HG03095 (cell line): Measurements from ENCODE around the gene RAP2C.
"Not testable (repeated sequence)": the region's sequence is repeated elsewhere in the genome, so short reads cannot be mapped to it uniquely, and the experiment has no call there.

Source experiments
- ATAC-seq: cut with Tn5 transposase; IDR thresholded peaks from one replicate; pipeline ENCODE4 v1.9.1; 2021; ENCODE audit warnings: moderate library complexity; ENCODE audit not compliant: unreplicated experiment

The RAP2C gene

DNA sequence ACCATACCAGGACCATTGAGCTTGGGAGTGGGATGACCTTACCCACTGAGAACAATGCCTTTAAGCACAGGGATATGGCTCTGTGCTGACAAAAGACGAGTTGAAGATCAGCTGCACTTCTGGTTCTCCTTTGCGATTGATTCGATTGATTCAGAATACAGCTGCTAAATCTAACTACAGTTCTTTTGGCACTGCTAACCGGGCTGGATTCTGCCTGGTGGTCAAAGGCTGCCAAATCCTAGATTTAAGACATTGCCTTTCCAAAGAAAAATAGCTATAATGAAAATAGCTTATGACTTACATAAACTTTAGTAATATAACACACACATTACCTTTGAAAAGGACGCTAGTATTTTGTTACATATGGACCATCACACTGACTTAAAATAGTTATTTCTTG lies 18.3 kb downstream of the RAP2C start:
- ATAC-seq = no peak

DNA sequence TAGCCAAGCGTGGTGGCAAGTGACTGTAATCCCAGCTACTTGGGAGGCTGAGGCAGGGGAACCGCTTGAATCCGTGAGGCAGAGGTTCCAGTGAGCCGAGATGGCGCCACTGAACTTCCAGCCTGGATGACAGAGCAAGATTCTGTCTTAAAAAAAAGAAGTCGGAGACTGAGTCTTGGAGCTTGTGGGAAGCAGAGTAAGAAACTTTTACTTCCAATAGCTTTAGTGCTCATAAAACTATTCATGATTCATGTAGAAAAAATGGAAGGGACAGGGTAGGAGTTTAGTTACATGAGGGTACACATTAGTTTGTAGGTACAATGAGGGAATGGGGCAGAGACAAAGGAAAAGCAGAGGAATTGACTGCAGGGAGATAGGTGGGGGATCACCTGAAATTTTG lies 19.3 kb downstream of the RAP2C start:
- ATAC-seq = no peak

DNA sequence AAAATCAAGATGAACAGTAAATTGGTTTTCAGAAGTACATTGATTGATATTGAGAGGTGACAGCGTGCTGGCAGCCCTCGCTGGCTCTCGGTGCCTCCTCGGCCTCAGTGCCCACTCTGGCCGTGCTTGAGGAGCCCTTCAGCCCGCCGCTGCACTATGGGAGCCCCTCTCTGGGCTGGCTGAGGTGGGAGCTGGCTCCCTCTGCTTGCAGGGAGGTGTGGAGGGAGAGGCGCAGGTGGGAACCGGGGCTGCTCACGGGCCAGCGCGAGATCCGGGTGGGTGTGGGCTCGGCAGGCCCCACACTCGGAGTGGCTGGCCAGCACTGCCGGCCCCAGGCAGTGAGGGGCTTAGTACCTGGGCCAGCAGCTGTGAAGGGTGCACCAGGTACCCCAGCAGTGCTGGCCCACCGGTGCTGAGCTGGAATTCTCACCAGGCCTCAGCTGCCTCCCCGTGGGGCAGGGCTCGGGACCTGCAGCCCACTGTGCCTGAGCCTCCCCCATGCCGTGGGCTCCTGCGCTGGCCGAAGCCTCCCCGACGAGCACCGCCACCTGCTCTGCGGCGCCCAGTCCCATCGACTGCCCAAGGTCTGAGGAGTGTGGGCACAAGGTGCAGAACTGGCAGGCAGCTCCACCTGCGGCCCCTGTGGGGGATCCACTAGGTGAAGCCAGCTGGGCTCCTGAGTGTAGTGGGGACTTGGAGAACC lies 25.2 kb downstream of the RAP2C start:
- ATAC-seq = no peak

DNA sequence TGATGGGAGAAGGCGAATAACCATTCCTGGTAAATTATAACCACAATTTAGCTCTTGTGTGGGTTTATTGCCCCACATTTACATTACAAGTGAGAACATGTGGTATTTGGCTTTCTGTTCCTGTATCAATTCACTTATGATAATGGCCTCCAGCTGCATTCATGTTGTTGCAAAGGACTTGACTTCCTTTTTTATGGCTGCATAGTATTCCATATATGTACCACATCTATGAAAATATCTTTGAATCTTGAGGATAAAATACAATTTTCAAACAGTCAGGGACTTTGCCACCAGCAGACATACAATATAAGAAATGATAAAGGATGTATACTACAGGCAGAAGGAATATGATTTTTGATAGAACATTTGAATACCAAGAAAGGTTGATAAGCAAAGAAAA lies 27.3 kb downstream of the RAP2C start:
- no peak for ATAC-seq

DNA sequence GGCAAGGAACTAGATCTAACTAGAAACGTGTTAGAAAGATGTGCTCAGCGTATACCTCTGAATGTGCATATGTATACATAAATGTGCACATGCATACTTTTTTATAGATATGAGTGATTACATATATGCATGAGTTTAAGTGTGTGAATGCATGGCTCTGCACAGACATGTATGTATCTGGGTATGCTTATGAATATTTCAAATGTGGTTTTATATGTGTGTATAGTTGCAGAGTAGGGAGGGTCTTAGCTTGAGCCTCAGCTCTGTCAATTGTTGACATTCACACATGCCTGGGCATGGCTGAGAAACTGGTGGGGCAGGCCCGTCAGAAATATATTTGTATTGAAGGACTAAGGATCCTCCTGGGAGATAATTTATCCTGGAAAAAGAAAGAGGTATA lies 31.1 kb downstream of the RAP2C start:
- no peak for ATAC-seq

DNA sequence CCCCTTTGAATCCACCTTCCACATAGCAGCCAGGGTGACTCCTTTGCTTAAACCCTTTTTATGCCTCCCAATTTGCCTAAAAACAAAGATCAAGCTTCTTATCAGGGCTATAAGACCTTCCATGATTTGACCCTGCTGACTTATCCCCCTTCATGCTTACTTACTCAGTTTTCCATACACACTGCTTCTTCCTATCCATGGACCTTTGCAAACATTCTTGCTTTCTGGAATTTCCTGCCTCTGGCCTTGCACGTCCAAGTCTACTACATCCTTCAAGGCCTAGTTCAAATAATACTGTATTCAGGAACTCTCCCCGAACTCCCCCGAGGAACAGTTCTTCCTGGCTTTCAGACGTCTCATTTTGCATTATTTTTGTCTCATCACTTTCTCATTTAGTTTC lies 31.8 kb downstream of the RAP2C start:
- ATAC-seq = no peak

DNA sequence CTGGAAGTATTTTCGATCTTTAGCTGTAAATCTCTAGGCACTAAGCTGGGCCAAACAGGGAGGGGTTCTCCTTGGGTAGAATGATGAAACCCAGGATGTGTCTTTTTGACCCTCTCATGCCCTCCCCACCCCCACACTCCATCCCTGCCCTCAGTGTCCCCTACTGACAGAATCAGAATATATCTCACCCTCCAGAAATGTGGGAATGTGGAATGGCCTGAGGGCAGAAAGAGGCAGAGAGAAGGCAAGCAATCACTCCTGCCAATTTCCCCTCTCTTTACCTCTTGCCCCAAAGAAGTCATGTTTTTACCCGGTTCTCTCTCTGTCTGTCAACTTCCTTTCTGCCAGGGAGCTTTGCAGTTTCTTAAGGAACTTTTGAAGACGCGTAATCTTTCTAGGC lies 34.4 kb downstream of the RAP2C start:
- ATAC-seq = no peak

DNA sequence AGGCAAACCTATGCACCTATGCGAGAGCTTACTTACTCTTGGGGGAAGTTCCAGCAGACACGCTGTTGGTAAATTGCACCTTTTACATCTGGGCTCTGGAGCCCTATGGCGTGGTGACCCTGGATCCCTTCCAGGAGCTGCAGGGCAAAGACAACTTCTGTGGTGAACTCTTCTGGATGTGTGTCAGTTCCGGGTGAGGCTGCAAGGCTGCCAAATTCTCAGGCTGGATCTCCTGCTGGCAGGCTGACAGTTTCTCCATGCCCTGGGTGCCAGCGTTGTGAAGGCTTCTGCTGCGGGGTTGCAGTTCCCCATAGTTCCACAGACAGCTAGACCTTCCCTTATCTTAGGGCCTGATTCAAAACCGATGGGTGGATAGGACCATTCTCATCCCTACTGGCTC lies 37.9 kb downstream of the RAP2C start:
- no peak for ATAC-seq

DNA sequence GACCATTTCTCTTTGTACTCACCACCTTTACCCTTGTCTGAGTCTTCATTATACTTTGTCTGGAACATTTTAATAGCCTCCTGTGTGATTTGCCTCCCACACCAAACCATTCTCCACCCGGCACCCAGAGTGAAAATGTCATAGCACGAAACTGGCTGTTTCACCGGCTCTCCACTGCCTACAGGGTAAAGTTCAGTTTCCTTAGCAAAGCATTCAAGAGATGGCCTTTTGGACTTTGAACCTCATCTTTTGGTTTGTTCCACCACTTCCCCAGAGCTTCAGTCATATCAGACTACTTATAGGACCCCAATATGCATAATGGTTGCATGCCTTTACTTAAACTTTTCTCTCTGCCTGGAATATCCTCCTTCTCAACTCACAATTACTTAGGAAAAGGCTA lies 38.3 kb downstream of the RAP2C start:
- no peak for ATAC-seq

DNA sequence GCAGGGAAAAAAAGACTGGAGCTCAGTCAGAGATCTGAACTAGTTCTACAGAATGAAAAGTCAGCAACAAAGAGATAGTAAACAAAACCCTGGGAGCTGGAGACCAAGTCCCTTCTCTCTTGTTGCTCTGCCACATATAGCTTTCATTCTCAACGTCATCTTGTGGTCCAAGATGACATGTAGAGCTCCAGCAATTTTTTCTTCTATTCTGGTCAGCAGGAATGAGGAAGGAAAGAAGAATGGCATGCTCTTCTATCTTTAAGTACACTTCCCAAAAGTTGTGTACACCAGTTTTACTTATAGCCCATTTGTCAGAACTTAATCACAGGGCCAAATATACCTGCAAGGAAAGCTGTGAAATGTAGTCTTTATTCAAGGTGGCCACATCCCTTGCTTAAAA lies 45.6 kb downstream of the RAP2C start:
- no peak for ATAC-seq

DNA sequence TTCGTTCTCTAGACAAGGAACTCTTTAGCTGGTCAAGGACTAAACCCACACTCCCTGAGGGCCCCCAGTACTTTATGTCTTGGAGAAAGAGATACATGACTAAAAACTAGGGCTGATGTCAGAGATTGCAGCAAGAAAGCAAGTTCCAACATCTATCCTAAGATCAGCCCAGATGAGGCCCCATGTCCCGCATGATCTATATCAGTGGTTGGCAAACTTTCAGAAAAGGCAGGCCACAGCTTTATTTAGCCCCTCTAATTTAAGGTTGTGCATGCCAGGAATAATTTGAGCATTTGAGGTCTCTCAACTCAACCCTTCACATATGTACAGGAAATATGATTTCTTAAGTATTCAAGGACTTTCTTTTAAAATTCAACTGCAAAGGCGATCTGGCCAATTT lies 47.4 kb downstream of the RAP2C start:
- no peak for ATAC-seq

DNA sequence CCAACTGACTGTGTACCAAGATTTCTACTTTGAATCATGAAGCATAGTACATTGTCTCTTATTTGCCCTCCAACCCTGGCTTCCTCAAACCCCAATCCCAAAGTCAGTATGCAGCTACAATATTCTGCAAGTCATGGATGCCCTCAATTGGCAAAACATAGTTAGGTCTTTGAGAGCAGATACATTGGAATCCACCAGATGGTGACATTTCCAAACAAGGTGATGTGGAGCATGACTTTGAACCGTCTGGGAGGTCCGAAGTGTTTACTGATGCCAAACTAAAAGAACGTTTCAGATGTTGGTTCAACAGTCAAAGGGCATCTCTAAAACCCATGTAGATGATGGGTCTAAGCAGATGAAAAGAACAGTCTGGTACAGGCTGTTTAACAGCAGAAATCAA lies 47.8 kb downstream of the RAP2C start:
- no peak for ATAC-seq

DNA sequence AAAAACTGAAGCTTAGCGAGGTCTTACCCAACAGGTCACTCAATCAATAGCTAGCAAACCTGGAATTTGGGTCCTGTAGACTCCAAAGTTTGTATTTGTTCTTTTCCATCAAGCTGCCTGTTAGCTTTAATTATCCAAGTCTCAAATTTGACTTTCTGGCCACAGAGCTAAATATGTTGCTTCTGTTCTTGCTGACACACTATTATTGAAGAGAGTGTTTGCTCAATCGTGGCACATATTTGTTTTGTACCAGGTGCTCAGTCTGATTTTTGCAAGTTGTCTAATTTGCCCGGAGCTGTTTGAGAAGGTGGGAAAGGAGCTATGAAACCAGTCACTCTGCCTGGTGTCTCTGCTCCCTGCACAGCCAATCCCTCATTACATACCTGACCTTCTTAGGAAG lies 49.7 kb downstream of the RAP2C start:
- no peak for ATAC-seq

DNA sequence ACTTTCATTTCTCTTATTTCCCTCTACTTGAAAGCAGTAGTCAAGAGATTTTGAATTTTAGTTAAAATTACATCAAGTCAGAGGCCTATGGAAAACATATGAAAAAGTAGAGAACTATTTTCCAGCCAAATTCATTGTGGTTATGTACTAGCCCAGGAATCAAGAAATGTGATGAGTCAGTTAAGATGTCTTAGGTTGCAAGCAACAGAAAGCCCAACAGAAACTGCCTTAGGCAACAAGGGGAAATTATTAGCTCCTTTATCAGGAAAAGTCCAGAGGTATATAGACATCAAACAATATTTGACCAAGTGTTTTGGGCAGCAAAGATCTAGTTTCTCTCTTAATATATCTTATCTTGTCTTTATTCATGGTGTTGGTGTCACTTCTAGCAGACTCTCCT lies 53.6 kb downstream of the RAP2C start:
- no peak for ATAC-seq

DNA sequence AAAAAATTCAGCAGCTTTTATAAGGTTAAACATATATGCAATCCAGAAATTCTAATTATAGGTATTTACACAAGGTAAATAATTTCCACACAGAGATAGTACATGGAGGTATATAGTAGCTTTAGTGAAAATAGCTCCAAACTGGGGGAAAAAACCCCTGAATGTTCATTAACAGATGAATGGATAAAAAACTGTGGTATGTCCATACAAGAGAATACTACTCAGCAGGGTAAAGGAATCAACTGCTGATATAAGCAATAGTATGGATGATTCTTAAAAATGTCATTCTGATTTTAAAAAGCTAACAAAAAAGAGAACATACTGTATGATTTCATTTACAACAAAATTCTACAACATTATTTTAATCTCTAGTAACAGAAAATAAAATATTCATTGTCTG lies 54.2 kb downstream of the RAP2C start:
- ATAC-seq = no peak

DNA sequence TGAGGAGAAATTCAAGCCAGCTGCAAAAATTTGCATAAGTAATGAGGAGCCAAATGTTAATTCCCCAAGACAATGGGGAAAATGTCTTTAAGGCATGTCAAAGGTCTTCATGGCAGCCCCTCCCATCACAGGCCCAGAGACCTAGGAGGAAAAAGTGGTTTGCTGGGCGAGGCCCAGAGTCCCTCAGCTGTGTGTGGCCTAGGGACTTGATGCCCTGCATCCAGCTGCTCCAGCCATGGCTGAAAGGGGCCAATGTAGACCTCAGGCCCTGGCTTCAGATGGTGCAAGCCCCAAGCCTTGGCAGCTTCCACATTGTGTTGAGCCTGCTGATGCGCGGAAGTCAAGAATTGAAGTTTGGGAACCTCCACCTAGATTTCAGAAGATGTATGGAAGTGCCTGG lies 56.2 kb downstream of the RAP2C start:
- ATAC-seq = not testable (repeated sequence)

DNA sequence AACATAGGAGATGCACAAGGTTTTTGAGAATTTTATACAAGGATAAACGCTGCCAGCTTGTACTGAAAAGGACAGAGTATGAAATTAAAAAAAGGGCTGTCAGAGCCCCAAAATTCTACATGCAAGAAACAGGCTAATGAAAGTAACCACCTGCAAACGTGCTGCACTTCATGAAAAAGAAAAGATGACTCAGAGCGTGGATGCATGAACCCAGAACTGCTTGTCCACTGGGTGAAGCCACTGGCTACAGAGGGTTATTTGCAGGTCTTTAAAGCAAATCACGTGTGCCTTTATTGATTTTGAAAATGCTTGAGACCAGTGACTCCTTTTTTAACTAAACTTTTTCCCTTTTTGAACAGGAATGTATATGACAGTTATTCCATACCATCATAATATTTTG lies 66.1 kb downstream of the RAP2C start:
- ATAC-seq = no peak
